ENCODE measurements around the gene NXF1. TPM values are rescaled to one million over a fixed set of nuclear protein-coding genes. Genes with fewer than 3 reads are reported as not detected.
"Not testable (repeated sequence)": the region's sequence is repeated elsewhere in the genome, so short reads cannot be mapped to it uniquely, and the experiment has no call there.

Gene NXF1
- total RNA-seq, 2 donors from 2014 or later = 39.2 to 50.9 TPM

DNA sequence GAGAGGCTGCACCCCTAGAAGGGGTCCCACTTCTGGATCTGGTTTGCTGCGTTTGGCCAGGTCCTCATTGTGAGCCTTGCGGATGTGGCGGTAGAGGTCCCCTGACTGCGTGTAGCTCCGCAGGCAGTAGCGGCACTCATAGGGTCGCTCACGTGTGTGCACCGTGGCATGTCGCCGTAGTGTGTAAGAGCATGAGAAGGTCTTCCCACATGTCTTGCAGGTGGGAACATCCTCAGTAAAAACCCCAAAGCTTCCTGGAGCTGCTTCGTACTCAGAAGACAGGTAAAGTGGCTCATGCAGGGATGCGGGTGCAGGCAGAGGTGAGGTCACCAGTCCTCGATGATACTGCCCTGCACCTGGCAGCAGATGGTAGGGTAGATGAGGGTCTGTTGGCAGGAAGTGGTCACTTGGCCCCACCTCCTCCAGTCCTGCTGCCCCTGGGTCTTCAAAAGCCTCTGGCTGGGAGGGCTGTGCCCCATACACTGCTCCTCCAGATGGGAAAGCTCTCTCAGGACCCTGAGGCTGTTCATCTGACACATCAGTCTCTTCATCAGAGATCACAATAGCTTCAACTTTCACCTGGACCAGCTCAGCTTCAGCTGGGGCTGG, 53.0 kb downstream of the NXF1 start:
- Histone ChIP-seq H3K27ac (no peak overlapping the region), H3K9ac (ENCODE audit: low read depth in 2 of 2, low read length in 2 of 2) (no peak overlapping the region), H3K27me3 (no peaks in the 10 kb centered on the region), H3K36me3 (no peaks in the 10 kb centered on the region), H3K4me3 (no peak overlapping the region), H3K4me1 (peaks cover 8% of the 10 kb centered on the region), H3K9me3 (no peaks in the 10 kb centered on the region)
- no peak for DNase-seq
- intact Hi-C loops (cut with DNase I) = no loop called here
- TF ChIP-seq, protein P1, sequence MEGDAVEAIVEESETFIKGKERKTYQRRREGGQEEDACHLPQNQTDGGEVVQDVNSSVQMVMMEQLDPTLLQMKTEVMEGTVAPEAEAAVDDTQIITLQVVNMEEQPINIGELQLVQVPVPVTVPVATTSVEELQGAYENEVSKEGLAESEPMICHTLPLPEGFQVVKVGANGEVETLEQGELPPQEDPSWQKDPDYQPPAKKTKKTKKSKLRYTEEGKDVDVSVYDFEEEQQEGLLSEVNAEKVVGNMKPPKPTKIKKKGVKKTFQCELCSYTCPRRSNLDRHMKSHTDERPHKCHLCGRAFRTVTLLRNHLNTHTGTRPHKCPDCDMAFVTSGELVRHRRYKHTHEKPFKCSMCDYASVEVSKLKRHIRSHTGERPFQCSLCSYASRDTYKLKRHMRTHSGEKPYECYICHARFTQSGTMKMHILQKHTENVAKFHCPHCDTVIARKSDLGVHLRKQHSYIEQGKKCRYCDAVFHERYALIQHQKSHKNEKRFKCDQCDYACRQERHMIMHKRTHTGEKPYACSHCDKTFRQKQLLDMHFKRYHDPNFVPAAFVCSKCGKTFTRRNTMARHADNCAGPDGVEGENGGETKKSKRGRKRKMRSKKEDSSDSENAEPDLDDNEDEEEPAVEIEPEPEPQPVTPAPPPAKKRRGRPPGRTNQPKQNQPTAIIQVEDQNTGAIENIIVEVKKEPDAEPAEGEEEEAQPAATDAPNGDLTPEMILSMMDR (IDR thresholded peaks at IDR 0.05) = no peak

DNA sequence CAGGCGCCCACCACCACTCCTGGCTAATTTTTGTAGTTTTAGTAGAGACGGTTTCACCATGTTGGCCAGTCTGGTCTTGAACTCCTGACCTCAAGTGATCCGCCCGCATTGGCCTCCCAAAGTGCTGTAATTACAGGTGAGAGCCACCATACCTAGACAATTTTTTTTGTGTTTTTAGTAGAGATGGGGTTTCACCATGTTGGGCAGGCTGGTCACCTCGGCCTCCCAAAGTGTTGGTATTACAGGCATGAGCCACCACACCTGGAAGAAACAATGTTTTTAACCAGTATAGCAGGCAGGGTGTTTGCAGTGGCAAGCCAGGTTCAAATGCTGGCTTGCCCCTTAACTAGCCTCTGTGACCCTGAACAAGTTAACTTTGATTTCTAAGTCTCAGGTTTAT, 55.3 kb downstream of the NXF1 start:
- DNase-seq; H3K27me3 ChIP-seq; H3K9me3 ChIP-seq; H3K27ac ChIP-seq; H3K9ac ChIP-seq (ENCODE audit: low read depth in 2 of 2, low read length in 2 of 2); H3K36me3 ChIP-seq; intact Hi-C loops (cut with DNase I); H3K4me3 ChIP-seq; H3K4me1 ChIP-seq: not testable (repeated sequence)

DNA sequence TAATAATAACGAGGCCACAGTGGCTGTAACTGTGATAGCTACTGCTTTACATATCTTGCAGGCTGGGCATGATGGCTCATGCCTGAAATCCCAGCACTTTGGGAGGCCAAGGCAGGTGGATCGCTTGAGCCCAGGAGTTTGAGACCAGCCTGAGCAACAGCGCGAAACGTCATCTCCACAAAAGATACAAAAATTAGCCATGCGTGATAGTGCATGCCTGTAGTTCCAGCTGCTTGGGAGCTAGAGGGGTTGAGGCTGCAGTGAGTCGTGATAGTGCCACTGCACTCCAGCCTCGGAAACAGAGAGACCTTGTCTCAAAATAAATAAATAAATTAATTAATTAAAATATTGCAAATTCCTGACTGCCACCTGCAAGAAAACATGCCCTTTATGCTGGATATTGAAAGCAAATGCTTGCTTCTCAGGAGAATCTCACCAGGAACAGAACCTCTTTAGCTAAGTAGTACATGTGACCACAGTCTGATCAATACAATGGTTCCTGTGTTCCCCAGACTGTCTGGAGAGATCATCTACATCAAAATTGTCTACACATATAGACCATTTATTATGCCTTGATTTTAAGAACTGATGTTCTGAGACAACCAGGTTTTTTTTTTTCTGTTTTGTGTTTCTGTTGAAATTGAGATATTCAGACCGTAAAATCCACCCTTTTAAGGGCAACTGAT, 57.6 kb downstream of the NXF1 start:
- H3K27ac ChIP-seq = no peak overlapping the region
- intact Hi-C loops (cut with DNase I) = no loop called here
- H3K4me3 ChIP-seq = no peak overlapping the region
- H3K4me1 ChIP-seq = no peaks in the 10 kb centered on the region
- no peak for DNase-seq
- H3K27me3 ChIP-seq = no peaks in the 10 kb centered on the region
- no peaks in the 10 kb centered on the region for H3K36me3 ChIP-seq
- no peaks in the 10 kb centered on the region for H3K9me3 ChIP-seq
- TF ChIP-seq, protein P1 (IDR thresholded peaks at IDR 0.05) = no peak
- H3K9ac ChIP-seq (ENCODE audit: low read depth in 2 of 2, low read length in 2 of 2) = no peak overlapping the region

Small RNA genes lying within 50 kb of the gene (microRNA-seq; reads per million reads assigned to microRNA genes)
- gene MIR6514 (3.9 reads per million), gene MIR6748 (not detected)

Other genes with a start within 250 kb of the NXF1 start
- 1,000 to 10,000 TPM; 1,328 to 1,358 TPM for gene EEF1G, start 231.5 kb downstream of the NXF1 start, total RNA-seq
- gene TUT1, start 213.9 kb downstream of the NXF1 start, total RNA-seq = 10 to 100 TPM; 11.1 to 26.2 TPM
- 100 to 1,000 TPM in 1 of 2 donors, 10 to 100 TPM in 1; 91.0 to 133 TPM for gene MTA2, start 203.6 kb downstream of the NXF1 start, total RNA-seq
- gene EML3, start 192.7 kb downstream of the NXF1 start, total RNA-seq = 10 to 100 TPM; 37.5 to 58.7 TPM
- gene ROM1, start 192.2 kb downstream of the NXF1 start, total RNA-seq = 1 to 10 TPM; 3.2 to 3.6 TPM
- gene B3GAT3, start 183.5 kb downstream of the NXF1 start, total RNA-seq = 10 to 100 TPM; 21.8 to 37.7 TPM
- 100 to 1,000 TPM; 252 to 303 TPM for gene GANAB, start 158.8 kb downstream of the NXF1 start, total RNA-seq
- gene INTS5, start 152.1 kb downstream of the NXF1 start, total RNA-seq = 10 to 100 TPM; 19.1 to 27.7 TPM
- 100 to 1,000 TPM in 1 of 2 donors, 10 to 100 TPM in 1; 57.9 to 105 TPM for gene C11orf98, start 140.2 kb downstream of the NXF1 start, total RNA-seq
- 10 to 100 TPM in 1 of 2 donors, 1 to 10 TPM in 1; 9.4 to 27.0 TPM for gene CSKMT, start 140.1 kb downstream of the NXF1 start, total RNA-seq
- 10 to 100 TPM; 13.9 to 23.2 TPM for gene UQCC3, start 133.8 kb downstream of the NXF1 start, total RNA-seq
- 10 to 100 TPM in 1 of 2 donors, 1 to 10 TPM in 1; 7.1 to 12.3 TPM for gene LBHD1, start 133.2 kb downstream of the NXF1 start, total RNA-seq
- 10 to 100 TPM; 74.8 to 87.8 TPM for gene UBXN1, start 126.4 kb downstream of the NXF1 start, total RNA-seq
- 1 to 10 TPM in 1 of 2 donors, under 1 TPM in 1; 0.82 to 3.3 TPM for gene LRRN4CL, start 115.9 kb downstream of the NXF1 start, total RNA-seq
- 10 to 100 TPM; 36.5 to 65.5 TPM for gene BSCL2, start 98.0 kb downstream of the NXF1 start, total RNA-seq
- gene GNG3, start 97.8 kb downstream of the NXF1 start, total RNA-seq = under 1 TPM in 1 of 2 donors, not detected in 1; 0.56 TPM
- gene HNRNPUL2, start 78.0 kb downstream of the NXF1 start, total RNA-seq = 10 to 100 TPM; 50.5 to 59.3 TPM
- gene TTC9C, start 77.0 kb downstream of the NXF1 start, total RNA-seq = 10 to 100 TPM; 34.2 to 39.8 TPM
- gene ZBTB3, start 51.3 kb downstream of the NXF1 start, total RNA-seq = 10 to 100 TPM; 10.8 to 18.7 TPM
- 10 to 100 TPM; 40.3 to 54.5 TPM for gene POLR2G, start 43.9 kb downstream of the NXF1 start, total RNA-seq
- 10 to 100 TPM; 15.3 to 26.6 TPM for gene TAF6L, start 34.0 kb downstream of the NXF1 start, total RNA-seq
- gene TMEM179B, start 18.0 kb downstream of the NXF1 start, total RNA-seq = 10 to 100 TPM; 46.7 to 54.5 TPM
- 10 to 100 TPM; 15.8 to 26.0 TPM for gene TMEM223, start 13.4 kb downstream of the NXF1 start, total RNA-seq
- gene STX5, start 26.6 kb upstream of the NXF1 start, total RNA-seq = 10 to 100 TPM; 38.0 to 43.3 TPM
- gene TEX54, start 27.4 kb upstream of the NXF1 start, total RNA-seq = not detected
- 10 to 100 TPM; 27.4 to 43.3 TPM for gene WDR74, start 34.1 kb upstream of the NXF1 start, total RNA-seq
- 100 to 1,000 TPM in 1 of 2 donors, 10 to 100 TPM in 1; 70.4 to 116 TPM for gene SLC3A2, start 75.5 kb upstream of the NXF1 start, total RNA-seq
- 1 to 10 TPM; 1.2 to 1.8 TPM for gene CHRM1, start 115.9 kb upstream of the NXF1 start, total RNA-seq
- gene SLC22A6, start 179.5 kb upstream of the NXF1 start, total RNA-seq = not detected
- gene SLC22A8, start 210.4 kb upstream of the NXF1 start, total RNA-seq = not detected

All from colonic mucosa (tissue), 4 donors.